ENCODE measurements around the gene PTPRB.

The PTPRB gene

GRCh38 chr12:70637303-70638085, at the start of gene PTPRB:
Gene PTPRB, minus strand, starts transcription at chr12:70637429. Its CDS starts 34 bp downstream, at chr12:70637395.
- no peak for DNase-seq (ENCODE audit: low spot score)

- no peak for DNase-seq (ENCODE audit: low spot score)
Measured at GRCh38 chr12:70686907-70687306, 49.7 kb upstream of the PTPRB start.

GRCh38 chr12:70686299-70686698, 49.1 kb upstream of the PTPRB start:
- DNase-seq (ENCODE audit: low spot score), result no peak

- DNase-seq (ENCODE audit: low spot score), result peak; percentile 12
Measured at GRCh38 chr12:70683976-70684375, 46.7 kb upstream of the PTPRB start.

- DNase-seq (ENCODE audit: low spot score), result no peak
Measured at GRCh38 chr12:70671698-70672097, 34.5 kb upstream of the PTPRB start.

DNA sequence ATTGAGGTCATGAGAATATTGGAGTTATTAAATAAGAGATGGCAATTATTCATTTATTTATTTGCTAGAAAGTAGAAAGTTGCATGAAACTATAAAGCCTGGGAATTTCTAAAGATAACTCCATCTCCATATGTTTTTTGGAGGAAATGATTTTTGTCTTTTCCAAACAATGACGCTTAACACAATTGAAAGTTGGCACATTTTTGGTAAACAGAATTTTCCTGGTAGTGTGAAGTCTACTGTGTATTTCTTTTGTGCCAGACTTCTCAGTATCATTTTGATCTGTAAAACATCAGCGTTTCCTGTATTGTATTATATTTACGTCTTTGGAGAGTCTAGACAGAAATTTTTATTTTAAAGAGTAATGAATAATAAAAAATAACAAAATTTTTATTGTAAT, 33.7 kb upstream of the PTPRB start:
- no peak for DNase-seq (ENCODE audit: low spot score)

DNA sequence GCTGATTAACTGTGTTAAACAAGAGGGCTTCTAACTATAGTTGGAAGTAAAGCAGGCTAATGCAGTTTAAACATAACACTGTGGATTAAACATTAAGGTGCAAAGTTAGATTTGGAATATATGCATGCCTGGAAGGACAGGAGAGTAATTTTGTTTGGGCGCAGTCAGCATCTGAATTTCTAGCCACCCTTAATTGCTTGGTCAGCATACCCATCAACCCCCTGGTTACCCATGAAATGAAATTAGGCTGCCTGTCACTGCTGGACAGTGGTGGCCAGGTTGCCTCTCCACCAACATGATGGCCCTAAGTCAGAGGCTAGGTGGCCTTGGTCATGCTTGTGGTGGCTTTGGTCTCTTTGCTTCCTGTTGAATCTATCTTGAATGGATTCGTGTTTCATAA, 30.0 kb upstream of the PTPRB start:
- no peak for DNase-seq (ENCODE audit: low spot score)

DNA sequence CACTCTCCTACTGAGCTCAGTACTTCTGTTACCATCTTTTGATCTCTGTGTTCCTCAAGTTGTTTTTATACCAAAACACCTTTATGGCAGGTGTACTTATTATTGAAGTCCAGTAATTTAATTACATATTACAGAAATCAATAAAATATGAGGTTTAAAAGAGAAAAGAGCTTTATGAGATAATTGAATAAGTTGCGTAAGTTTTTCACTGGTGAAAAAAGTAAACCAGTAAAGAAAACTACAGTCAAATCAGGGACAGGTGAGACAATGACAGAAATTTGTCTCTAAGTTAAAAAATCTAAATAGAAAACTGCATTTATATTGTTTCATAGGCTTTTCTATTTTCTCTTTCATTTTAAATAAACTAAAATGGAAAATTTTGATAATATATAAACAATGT, 29.1 kb upstream of the PTPRB start:
- DNase-seq (ENCODE audit: low spot score), result no peak

- no peak for DNase-seq (ENCODE audit: low spot score)
Measured at GRCh38 chr12:70664465-70664881, 27.2 kb upstream of the PTPRB start.

DNA sequence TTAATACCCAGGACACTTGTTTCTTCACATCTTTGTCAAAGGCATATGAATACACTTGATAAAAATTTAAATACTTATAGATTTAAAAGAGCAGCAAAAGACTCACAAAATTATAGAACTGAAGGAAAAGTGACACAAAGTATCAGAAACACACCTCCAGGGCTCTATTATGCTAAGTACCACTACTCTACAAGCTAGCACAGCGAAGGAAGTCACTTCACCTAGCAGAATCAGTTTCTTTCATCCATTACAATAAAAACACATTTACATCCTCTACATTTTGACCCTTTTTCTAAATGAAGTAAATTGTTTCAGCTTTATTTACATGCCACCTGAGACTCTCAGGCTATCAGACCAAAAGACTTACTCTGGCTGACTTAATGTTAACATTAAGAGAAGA, 26.6 kb upstream of the PTPRB start:
- no peak for DNase-seq (ENCODE audit: low spot score)

DNA sequence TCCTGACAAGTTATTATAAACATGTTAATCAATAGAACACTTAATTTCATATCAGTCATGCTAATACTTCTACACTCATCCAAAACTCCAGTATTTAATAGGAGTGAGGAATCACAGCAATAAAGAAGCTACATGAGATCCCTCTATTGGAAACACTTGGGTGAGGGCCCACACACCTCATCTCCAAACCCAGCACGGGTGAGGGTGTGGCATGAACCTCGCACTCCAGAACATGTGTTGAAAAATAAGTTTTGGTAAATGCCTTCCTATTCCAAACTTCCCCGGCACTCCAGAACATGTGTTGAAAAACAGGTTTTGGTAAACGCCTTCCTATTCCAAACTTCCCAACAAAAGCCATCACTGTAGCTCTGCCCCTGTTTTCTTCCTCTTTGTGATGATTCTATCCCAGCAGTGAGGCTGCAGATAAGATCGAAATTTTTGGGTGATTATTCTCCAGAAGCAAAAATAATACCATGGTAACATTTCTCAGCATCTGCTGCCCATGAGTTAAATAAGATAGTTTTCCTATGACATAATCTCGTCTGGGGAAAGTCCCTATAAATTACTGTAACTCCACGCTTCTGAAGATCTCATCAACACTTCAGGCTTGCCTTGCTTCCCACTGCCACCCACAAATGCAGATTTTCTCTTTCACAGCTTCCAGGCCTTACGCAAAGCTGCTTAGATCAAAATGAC, 24.4 kb upstream of the PTPRB start:
- DNase-seq (ENCODE audit: low spot score), result no peak

DNA sequence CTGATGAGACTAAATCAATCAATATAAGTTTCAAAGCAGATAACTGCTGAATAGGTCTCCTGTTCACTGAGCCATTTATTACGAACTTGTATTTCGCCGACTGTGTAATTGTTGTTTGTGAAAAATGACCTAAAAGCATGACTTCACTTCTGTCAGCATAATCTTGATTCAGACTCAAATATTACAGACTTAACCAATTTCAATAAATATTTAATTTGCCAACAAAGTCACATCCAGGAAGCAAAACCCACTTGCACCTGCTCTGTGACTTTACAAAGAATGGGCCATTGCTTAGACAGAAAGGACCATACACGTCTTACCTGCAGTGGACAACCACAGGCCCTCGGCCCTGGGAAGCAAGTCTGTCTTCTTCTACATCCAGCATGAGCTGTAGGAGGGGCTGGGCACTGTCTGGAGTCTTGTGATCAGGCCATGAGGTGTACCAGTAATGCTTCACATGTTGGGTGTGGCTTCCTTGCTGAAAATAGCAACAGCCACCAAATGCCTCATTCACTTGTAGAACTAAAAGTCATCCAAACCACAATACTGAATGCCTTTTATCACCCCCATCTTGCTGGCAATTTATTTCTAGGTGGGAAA, 23.5 kb upstream of the PTPRB start:
- peak; percentile 17 for DNase-seq (ENCODE audit: low spot score)

DNA sequence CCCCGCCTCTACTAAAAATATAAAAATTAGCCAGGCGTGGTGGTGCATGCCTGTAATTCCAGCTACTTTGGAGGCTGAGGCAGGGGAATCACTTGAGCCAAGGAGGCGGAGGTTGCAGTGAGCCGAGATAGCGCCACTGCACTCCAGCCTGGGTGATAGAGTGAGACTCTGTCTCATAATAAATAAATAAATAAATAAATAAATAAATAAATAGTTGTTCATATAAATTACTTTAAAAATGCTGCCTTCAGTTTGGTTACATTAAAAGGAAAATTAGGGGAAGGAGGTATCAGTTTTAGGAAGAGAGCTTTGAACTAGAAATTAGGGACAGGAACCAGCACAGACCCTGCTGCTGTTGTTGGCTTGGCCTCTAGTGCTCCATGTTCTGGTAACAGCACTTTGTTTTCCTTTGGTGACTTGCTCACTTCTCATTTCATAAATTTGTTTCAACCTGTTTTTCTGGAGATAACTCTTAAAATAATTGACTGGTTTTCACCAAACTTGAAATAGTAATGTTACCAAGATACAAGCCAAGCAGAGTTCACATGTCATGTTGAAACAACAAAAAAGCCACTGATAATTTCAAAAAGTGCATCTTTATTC, 22.9 kb upstream of the PTPRB start:
- no peak for DNase-seq (ENCODE audit: low spot score)

DNA sequence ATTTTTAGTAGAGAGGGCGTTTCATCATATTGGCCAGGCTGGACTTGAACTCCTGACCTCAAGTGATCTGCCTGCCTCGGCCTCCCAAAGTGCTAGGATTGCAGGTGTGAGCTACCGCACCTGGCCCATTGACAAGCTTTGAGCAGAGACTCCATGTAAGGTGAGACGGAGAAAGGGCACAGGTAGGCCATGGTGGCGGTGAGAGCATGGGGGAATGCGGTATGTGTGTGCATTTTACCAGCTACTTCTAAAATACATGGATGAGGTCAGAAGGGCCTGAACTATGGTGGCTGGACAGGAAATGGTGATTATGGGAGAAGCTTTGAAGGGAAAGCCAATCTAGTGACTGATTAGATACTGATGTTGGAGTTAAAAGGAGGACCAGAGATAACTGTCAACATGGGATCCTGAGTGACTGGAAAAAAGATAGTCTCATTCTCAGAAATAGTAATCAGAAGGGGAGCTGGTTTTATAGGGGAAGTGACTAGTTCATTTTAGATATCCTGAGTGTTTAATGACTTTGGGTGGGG, 21.9 kb upstream of the PTPRB start:
- DNase-seq (ENCODE audit: low spot score), result no peak

DNA sequence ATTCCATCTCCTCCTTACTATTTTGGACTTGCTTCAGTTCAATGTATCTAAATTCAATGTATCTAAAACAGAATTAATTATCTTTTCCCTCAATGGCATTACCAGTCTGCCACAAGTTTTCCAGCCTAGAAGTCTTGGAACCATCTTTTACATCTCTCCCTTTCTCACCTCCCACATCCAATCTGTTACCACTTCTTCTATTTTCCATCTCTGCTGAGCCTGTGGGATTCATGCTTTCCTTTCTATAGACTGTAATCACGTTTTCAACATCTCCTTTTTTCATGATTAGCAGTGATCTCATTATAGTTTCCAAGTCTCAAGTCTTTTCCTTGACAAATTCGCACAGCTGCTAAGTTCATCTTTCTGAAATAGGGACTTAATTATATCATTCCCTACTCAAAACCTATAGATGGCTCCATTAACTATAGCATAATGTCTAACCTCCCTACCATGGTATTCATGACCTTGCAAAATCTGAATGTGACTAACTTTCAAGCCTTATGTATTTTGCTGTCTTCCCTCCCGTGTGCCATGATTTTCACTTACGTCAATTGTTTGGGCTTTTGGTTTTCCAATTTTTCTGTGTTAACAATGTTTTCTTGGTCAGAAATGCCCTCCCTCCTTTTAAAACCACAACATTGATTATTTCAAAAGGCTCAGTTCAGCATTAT, 20.5 kb upstream of the PTPRB start:
- DNase-seq (ENCODE audit: low spot score), result no peak

DNA sequence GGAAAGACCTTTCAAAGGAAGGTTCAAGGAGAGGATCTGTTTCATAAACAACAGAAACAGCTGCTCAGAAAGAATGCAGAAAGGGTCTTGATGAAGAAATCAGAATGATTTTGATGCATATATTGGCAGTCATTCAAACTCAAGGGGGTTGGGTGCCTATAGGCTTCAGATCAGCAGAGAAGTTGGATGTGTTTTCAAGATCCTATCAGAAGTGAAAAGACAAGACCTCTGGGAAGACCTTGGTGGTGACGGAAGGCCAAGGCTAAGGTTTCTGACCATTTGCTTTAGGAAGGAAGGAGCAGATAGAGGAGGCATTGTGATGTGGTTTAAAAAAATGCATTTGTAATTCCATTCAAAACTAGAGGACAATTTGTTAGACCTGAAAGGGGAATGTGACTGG, 15.2 kb upstream of the PTPRB start:
- DNase-seq (ENCODE audit: low spot score), result no peak

- peak; percentile 9 for DNase-seq (ENCODE audit: low spot score)
Measured at GRCh38 chr12:70648831-70649230, 11.6 kb upstream of the PTPRB start.

- DNase-seq (ENCODE audit: low spot score), result no peak
Measured at GRCh38 chr12:70648191-70648590, 11.0 kb upstream of the PTPRB start.

DNA sequence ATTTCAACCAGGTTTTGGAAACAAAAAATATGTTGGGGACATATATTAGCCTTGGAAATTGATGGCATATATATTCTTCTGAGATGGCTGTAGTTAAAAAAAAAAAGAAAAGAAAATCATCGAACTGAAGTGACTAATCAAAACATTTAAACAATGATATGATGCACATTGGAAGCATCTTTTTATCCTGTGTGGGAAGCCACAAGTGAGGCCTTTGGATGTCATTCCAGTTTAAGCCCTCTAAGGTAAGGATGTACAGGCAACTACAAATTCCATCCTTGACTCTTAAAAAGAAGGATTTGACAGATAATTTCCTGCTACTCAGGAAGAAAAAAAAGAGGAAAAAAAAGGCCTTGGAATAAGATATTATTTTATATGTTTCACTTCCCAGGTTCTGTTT, 9.6 kb upstream of the PTPRB start:
- no peak for DNase-seq (ENCODE audit: low spot score)

DNA sequence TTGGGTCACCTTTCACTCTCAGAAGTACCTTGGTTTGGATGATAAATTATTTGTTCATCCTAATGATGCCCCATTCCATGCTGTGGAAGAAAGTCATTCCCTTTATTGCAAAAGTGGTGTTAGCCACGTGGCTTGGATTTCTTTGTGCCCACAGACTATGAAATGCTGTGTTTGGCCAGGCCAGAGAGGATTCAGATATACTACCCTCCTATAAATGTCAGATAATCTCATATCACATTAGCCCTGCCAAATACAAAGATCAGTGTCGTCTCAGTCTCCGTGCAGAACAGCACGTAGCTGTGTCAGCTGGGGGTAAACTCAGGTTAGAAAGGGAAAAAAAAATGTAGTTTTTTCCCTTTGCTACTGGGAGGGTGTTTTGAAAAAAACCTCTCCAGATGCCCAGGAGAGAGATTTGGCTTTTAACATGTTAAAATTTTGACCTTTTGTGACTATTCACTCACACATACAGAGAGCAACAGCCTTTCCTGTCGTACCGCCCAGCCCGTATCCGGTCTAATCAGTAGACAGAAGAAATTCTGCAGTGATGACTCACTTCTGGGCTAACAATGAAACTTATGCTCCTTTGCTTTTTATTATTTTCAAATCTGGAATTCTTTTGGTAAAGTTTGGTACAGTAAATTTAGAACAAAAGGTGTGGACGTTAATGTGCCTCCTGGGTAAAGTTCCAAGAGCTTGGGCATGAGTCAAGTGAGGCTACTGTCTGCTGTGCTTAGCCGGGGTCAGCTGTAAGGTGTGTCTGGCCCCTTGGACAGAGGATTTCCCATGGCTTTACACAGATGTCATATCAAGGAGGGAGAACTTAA, 8.5 kb upstream of the PTPRB start:
- peak; percentile 80 for DNase-seq (ENCODE audit: low spot score)

- DNase-seq (ENCODE audit: low spot score), result no peak
Measured at GRCh38 chr12:70644861-70645260, 7.6 kb upstream of the PTPRB start.

All from COLO829 (cell line).